ENCODE results near the gene MZF1. TPM values are rescaled to one million over a fixed set of nuclear protein-coding genes. Genes with fewer than 3 reads are reported as not detected.

The MZF1 gene
- total and polyA plus RNA-seq, 9 of the 15 experiments (the other 6 are each of a cell fraction or from before 2014, with no cell fraction given), result 0.31 to 29.3 (median 11.5) TPM

- TF ChIP-seq, protein P1, sequence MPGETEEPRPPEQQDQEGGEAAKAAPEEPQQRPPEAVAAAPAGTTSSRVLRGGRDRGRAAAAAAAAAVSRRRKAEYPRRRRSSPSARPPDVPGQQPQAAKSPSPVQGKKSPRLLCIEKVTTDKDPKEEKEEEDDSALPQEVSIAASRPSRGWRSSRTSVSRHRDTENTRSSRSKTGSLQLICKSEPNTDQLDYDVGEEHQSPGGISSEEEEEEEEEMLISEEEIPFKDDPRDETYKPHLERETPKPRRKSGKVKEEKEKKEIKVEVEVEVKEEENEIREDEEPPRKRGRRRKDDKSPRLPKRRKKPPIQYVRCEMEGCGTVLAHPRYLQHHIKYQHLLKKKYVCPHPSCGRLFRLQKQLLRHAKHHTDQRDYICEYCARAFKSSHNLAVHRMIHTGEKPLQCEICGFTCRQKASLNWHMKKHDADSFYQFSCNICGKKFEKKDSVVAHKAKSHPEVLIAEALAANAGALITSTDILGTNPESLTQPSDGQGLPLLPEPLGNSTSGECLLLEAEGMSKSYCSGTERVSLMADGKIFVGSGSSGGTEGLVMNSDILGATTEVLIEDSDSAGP (CRISPR knock-in tag; IDR thresholded peaks at IDR 0.05), result peak; percentile 56; the same call in 1 of the 2 replicates
- no peak for TF ChIP-seq HIVEP1 (CRISPR knock-in tag; IDR thresholded peaks at IDR 0.05)
- TF ChIP-seq ZNF57 (CRISPR knock-in tag; IDR thresholded peaks at IDR 0.05), result peak; percentile 40; the same call in 1 of the 2 replicates
- TF ChIP-seq, protein P2, sequence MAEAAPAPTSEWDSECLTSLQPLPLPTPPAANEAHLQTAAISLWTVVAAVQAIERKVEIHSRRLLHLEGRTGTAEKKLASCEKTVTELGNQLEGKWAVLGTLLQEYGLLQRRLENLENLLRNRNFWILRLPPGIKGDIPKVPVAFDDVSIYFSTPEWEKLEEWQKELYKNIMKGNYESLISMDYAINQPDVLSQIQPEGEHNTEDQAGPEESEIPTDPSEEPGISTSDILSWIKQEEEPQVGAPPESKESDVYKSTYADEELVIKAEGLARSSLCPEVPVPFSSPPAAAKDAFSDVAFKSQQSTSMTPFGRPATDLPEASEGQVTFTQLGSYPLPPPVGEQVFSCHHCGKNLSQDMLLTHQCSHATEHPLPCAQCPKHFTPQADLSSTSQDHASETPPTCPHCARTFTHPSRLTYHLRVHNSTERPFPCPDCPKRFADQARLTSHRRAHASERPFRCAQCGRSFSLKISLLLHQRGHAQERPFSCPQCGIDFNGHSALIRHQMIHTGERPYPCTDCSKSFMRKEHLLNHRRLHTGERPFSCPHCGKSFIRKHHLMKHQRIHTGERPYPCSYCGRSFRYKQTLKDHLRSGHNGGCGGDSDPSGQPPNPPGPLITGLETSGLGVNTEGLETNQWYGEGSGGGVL (CRISPR knock-in tag; IDR thresholded peaks at IDR 0.05), result no peak
- no peak for TF ChIP-seq PHB (CRISPR knock-in tag; IDR thresholded peaks at IDR 0.05)
- peak; percentile 84; the same call in 1 of the 2 replicates for TF ChIP-seq TRIM25 (IDR thresholded peaks at IDR 0.05; ENCODE audit: borderline replicate concordance)
- TF ChIP-seq TRIM28 (IDR thresholded peaks at IDR 0.05), result peak; percentile 56; the same call in 1 of the 2 replicates
- peak; percentile 60 for TF ChIP-seq SP2 (IDR thresholded peaks at IDR 0.05; ENCODE audit: extremely low read depth, low read depth, low read length, poor library complexity, severe bottlenecking)
- no peak for TF ChIP-seq GTF2A2 (tag; IDR thresholded peaks at IDR 0.05)
- 0 out of 2 replicates have a peak, but pooled peaks have one; percentile 10 for TF ChIP-seq ZNF766 (CRISPR knock-in tag; conservative IDR thresholded peaks at IDR 0.05)
- TF ChIP-seq RBM17 (IDR thresholded peaks at IDR 0.05; ENCODE audit: borderline replicate concordance, low read depth, low read length), result no peak
- TF ChIP-seq EP300 (IDR thresholded peaks at IDR 0.05; ENCODE audit: low read length), result 0 out of 2 replicates have a peak, but pooled peaks have one; percentile 4
- TF ChIP-seq SIN3B (IDR thresholded peaks at IDR 0.05; ENCODE audit: low read depth), result 0 out of 2 replicates have a peak, but pooled peaks have one; percentile 10
- TF ChIP-seq BRD4 (IDR thresholded peaks at IDR 0.05), result peak; percentile 93
- TF ChIP-seq HDAC8 (tag; IDR thresholded peaks at IDR 0.05), result no peak
- TF ChIP-seq NRF1 (conservative IDR thresholded peaks at IDR 0.05 in 1 of 2, IDR thresholded peaks at IDR 0.05 in 1 of 2), result peak; percentile 95 to 96
- TF ChIP-seq IRF1 (CRISPR knock-in tag; IDR thresholded peaks at IDR 0.05; ENCODE audit: borderline replicate concordance), result no peak
- TF ChIP-seq, protein P3, sequence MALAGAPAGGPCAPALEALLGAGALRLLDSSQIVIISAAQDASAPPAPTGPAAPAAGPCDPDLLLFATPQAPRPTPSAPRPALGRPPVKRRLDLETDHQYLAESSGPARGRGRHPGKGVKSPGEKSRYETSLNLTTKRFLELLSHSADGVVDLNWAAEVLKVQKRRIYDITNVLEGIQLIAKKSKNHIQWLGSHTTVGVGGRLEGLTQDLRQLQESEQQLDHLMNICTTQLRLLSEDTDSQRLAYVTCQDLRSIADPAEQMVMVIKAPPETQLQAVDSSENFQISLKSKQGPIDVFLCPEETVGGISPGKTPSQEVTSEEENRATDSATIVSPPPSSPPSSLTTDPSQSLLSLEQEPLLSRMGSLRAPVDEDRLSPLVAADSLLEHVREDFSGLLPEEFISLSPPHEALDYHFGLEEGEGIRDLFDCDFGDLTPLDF (CRISPR knock-in tag; IDR thresholded peaks at IDR 0.05), result peak; percentile 86
- no peak for TF ChIP-seq KLF6 (CRISPR knock-in tag; IDR thresholded peaks at IDR 0.05; ENCODE audit: borderline replicate concordance)
- TF ChIP-seq GABPA (tag; conservative IDR thresholded peaks at IDR 0.05; ENCODE audit: low read depth), result peak; percentile 94
Observed at GRCh38 chr19:58572818-58573657, at the start of gene MZF1 (continued).

Data from K562 (cell line).